ENCODE data around the gene SZT2. TPM values are rescaled to one million over a fixed set of nuclear protein-coding genes. Genes with fewer than 3 reads are reported as not detected.

SZT2 gene
- total and polyA plus RNA-seq, 2 donors (not counting 1 experiment from before 2014, with no cell fraction given), result 7.1 to 26.9 TPM

- Histone ChIP-seq H3K27ac (ENCODE audit: insufficient read depth, low read length) (no peak overlapping the region), H3K27me3 (ENCODE audit: control insufficient read depth, insufficient read depth, low read length) (no peaks in the 10 kb centered on the region), H3K36me3 (ENCODE audit: control insufficient read depth, insufficient read depth, low read length) (no peaks in the 10 kb centered on the region), H3K79me2 (ENCODE audit: control insufficient read depth, insufficient read depth, low read length) (no peaks in the 10 kb centered on the region), H3K9me3 (ENCODE audit: control insufficient read depth, insufficient read depth, low read depth, low read length) (no peaks in the 10 kb centered on the region), H3K4me3 (replicated peaks in 1 of 4; ENCODE audit: control extremely low read depth in 1 of 4, insufficient read depth in 1 of 4, low read depth in 3 of 4, low read length in 4 of 4) (no peak overlapping the region), H3K4me1 (ENCODE audit: control insufficient read depth, extremely low read depth, insufficient read depth, low read length) (peaks cover 6% of the 10 kb centered on the region), H3K4me2 (ENCODE audit: extremely low read depth, insufficient read depth, low read length) (no peak overlapping the region), H3K9ac (ENCODE audit: insufficient read depth, low read length) (no peak overlapping the region), H2AFZ (ENCODE audit: low read length) (no peak overlapping the region), H4K20me1 (ENCODE audit: control insufficient read depth, extremely low read depth, insufficient read depth, low read length) (no peaks in the 10 kb centered on the region)
- no peak for TF ChIP-seq CTCF (conservative IDR thresholded peaks at IDR 0.05 in 1 of 2, IDR thresholded peaks at IDR 0.05 in 1 of 2; ENCODE audit: low read depth in 1 of 2, low read length in 2 of 2)
- no peak for TF ChIP-seq EZH2 (IDR thresholded peaks at IDR 0.05; ENCODE audit: low read length, missing control alignments)
- DNase-seq (ENCODE audit: low read depth in 2 of 2), result no peak
Observed at GRCh38 chr1:43479414-43479813, 89.7 kb downstream of the SZT2 start.

- Histone ChIP-seq H3K4me1 (ENCODE audit: control insufficient read depth, extremely low read depth, insufficient read depth, low read length) (peaks cover 2% of the 10 kb centered on the region), H3K9ac (ENCODE audit: insufficient read depth, low read length) (no peak overlapping the region), H3K79me2 (ENCODE audit: control insufficient read depth, insufficient read depth, low read length) (no peaks in the 10 kb centered on the region), H3K27ac (ENCODE audit: insufficient read depth, low read length) (no peak overlapping the region), H3K36me3 (ENCODE audit: control insufficient read depth, insufficient read depth, low read length) (no peaks in the 10 kb centered on the region), H2AFZ (ENCODE audit: low read length) (no peak overlapping the region), H4K20me1 (ENCODE audit: control insufficient read depth, extremely low read depth, insufficient read depth, low read length) (no peaks in the 10 kb centered on the region), H3K4me2 (ENCODE audit: extremely low read depth, insufficient read depth, low read length) (no peak overlapping the region), H3K9me3 (ENCODE audit: control insufficient read depth, insufficient read depth, low read depth, low read length) (no peaks in the 10 kb centered on the region), H3K4me3 (replicated peaks in 1 of 4; ENCODE audit: control extremely low read depth in 1 of 4, insufficient read depth in 1 of 4, low read depth in 3 of 4, low read length in 4 of 4) (no peak overlapping the region), H3K27me3 (ENCODE audit: control insufficient read depth, insufficient read depth, low read length) (no peaks in the 10 kb centered on the region)
- DNase-seq (ENCODE audit: low read depth in 2 of 2), result peak in 1 of 2 donors; percentile 62
- TF ChIP-seq EZH2 (IDR thresholded peaks at IDR 0.05; ENCODE audit: low read length, missing control alignments) (no peak), CTCF (conservative IDR thresholded peaks at IDR 0.05 in 1 of 2, IDR thresholded peaks at IDR 0.05 in 1 of 2; ENCODE audit: low read depth in 1 of 2, low read length in 2 of 2) (no peak)
Observed at GRCh38 chr1:43481491-43481890, 91.8 kb downstream of the SZT2 start.

GRCh38 chr1:43482215-43482614, 92.5 kb downstream of the SZT2 start:
- Histone ChIP-seq H2AFZ (ENCODE audit: low read length) (no peak overlapping the region), H3K9me3 (ENCODE audit: control insufficient read depth, insufficient read depth, low read depth, low read length) (no peaks in the 10 kb centered on the region), H3K27me3 (ENCODE audit: control insufficient read depth, insufficient read depth, low read length) (no peaks in the 10 kb centered on the region), H3K4me2 (ENCODE audit: extremely low read depth, insufficient read depth, low read length) (peak overlapping the region; percentile 4), H3K27ac (ENCODE audit: insufficient read depth, low read length) (no peak overlapping the region), H4K20me1 (ENCODE audit: control insufficient read depth, extremely low read depth, insufficient read depth, low read length) (no peaks in the 10 kb centered on the region), H3K4me1 (ENCODE audit: control insufficient read depth, extremely low read depth, insufficient read depth, low read length) (no peaks in the 10 kb centered on the region), H3K4me3 (replicated peaks in 1 of 4; ENCODE audit: control extremely low read depth in 1 of 4, insufficient read depth in 1 of 4, low read depth in 3 of 4, low read length in 4 of 4) (no peak overlapping the region), H3K36me3 (ENCODE audit: control insufficient read depth, insufficient read depth, low read length) (no peaks in the 10 kb centered on the region), H3K9ac (ENCODE audit: insufficient read depth, low read length) (no peak overlapping the region), H3K79me2 (ENCODE audit: control insufficient read depth, insufficient read depth, low read length) (no peaks in the 10 kb centered on the region)
- peak in 1 of 2 donors; percentile 36 for DNase-seq (ENCODE audit: low read depth in 2 of 2)
- no peak for TF ChIP-seq CTCF (conservative IDR thresholded peaks at IDR 0.05 in 1 of 2, IDR thresholded peaks at IDR 0.05 in 1 of 2; ENCODE audit: low read depth in 1 of 2, low read length in 2 of 2)
- no peak for TF ChIP-seq EZH2 (IDR thresholded peaks at IDR 0.05; ENCODE audit: low read length, missing control alignments)
